Measurements from ENCODE around the gene FAM98A.

The FAM98A gene

DNA sequence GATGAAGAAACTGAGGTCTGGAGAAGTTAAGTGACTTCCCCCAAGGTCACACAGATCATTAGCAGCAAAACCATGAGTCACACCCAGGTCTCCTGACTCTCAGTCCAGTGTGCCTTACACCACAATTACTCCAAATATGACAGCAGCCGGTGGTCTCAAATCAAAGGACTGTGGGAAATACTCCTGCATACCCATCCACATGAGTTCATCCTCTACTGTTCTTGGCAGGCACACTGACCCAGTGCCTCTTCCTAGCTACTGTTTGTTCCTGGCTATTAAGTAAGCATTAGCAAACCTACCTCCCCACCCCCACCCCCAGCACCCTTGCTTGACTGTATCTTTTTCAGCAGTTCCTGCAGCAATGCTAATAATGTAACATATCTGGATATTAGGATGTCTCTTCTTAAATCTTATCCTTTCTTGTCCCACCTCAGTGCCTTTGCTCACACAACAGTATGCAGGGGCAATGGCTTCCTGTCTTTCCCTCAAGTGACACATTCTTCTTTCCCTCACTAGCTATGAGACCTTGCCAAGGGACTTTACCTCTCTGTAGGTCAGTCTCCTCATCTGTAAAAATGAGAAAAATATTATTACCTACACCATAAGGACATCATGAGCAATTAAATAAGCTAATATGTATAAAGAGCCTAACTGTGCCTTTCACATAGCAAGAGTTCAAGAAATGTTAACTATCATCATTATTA lies 46.2 kb downstream of the FAM98A start:
- no peaks in the 10 kb centered on the region for H3K36me3 Mint-ChIP-seq (ENCODE audit: insufficient read depth)
- H3K9me3 Mint-ChIP-seq = no peaks in the 10 kb centered on the region
- ATAC-seq (replicated peaks; ENCODE audit: extremely low read depth, poor library complexity, severe bottlenecking) (no peak), DNase-seq (ENCODE audit: low spot score in 2 of 2) (no peak)
- H3K27ac Mint-ChIP-seq (ENCODE audit: low read depth) = no peak overlapping the region
- no peaks in the 10 kb centered on the region for H3K27me3 Mint-ChIP-seq
- no peak overlapping the region for H3K4me3 Mint-ChIP-seq
- no peaks in the 10 kb centered on the region for H3K4me1 Mint-ChIP-seq

DNA sequence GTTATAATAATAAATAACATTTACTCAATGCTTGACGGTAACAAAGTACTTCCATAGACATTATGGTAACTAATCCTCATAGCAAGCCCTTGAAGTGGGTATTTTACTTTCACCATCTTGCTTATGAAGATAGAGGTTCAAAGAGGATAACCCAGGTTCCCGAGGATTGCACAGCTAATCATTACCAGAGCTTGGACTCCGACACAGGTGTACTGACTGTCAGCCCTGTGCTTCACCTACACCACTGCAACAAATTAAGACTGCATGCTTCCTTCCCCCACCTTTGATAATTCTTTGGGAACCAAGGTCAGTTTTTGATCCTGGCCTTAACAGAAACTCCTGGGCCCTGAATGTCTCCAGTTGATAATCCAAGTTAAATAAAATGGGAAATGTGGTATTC lies 48.9 kb downstream of the FAM98A start:
- Mint-ChIP-seq H3K4me1 (no peaks in the 10 kb centered on the region), H3K36me3 (ENCODE audit: insufficient read depth) (no peaks in the 10 kb centered on the region), H3K27ac (ENCODE audit: low read depth) (no peak overlapping the region), H3K27me3 (no peaks in the 10 kb centered on the region), H3K9me3 (no peaks in the 10 kb centered on the region), H3K4me3 (no peak overlapping the region)
- ATAC-seq (replicated peaks; ENCODE audit: extremely low read depth, poor library complexity, severe bottlenecking) (no peak), DNase-seq (ENCODE audit: low spot score in 2 of 2) (no peak)

DNA sequence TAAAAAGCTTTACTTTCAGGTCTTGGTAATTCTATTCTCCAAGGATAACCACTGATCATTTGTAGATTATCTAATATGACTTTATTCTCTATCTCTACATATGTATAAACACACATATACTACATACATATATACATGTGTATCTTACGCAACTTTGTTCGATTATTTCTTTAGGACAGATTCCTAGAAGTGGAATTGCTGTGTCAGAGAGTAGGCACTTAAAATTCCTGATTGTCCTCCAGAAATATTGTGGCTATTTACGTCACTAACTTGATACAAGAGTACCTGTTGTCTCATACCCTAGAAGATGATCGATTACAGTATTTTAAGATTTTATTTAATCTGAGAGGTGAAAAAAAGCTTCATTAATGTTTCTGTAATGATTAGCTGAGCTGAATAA lies 57.9 kb downstream of the FAM98A start:
- ATAC-seq (replicated peaks; ENCODE audit: extremely low read depth, poor library complexity, severe bottlenecking) (no peak), DNase-seq (ENCODE audit: low spot score in 2 of 2) (no peak)
- no peak overlapping the region for H3K27ac Mint-ChIP-seq (ENCODE audit: low read depth)
- H3K9me3 Mint-ChIP-seq = no peaks in the 10 kb centered on the region
- H3K4me3 Mint-ChIP-seq = no peak overlapping the region
- H3K4me1 Mint-ChIP-seq = no peaks in the 10 kb centered on the region
- peaks cover 4% of the 10 kb centered on the region for H3K36me3 Mint-ChIP-seq (ENCODE audit: insufficient read depth)
- H3K27me3 Mint-ChIP-seq = no peaks in the 10 kb centered on the region

DNA sequence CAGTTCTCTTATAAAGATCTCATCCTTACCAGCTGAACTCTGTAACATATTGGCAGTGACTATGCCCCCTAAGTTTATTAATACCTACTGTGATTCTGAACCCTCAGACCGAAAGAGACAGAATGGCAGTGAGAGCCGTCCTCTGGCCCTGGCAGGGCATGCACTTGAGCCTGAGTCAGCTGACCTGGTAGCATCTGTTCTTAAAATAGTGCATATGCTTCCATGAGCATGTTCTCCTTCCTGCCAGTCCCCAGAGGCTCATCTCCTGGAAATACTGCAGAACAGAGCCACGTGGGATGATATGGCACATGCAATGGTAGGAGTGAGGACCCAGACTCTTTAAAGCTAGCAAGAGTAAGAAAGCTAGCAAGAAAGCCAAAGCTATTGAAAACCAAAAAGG lies 63.7 kb downstream of the FAM98A start:
- H3K36me3 Mint-ChIP-seq (ENCODE audit: insufficient read depth) = peaks cover 6% of the 10 kb centered on the region
- no peaks in the 10 kb centered on the region for H3K9me3 Mint-ChIP-seq
- H3K27ac Mint-ChIP-seq (ENCODE audit: low read depth) = no peak overlapping the region
- no peak for DNase-seq (ENCODE audit: low spot score in 2 of 2)
- no peaks in the 10 kb centered on the region for H3K4me1 Mint-ChIP-seq
- H3K4me3 Mint-ChIP-seq = no peak overlapping the region
- no peaks in the 10 kb centered on the region for H3K27me3 Mint-ChIP-seq
- ATAC-seq (replicated peaks; ENCODE audit: extremely low read depth, poor library complexity, severe bottlenecking) = no peak
